Central memory CD8-positive, alpha-beta T cell (primary cell): ENCODE data around the gene PIBF1.
"Not testable (repeated sequence)": the region's sequence is repeated elsewhere in the genome, so short reads cannot be mapped to it uniquely, and the experiment has no call there.

Experiments used
- ATAC-seq: fragments of 150-1000 bp; cut with Tn5 transposase; replicated peaks from 2 replicates; pipeline ENCODE4 v1.10.0; 2022; ENCODE audit warnings: mild to moderate bottlenecking, moderate FRiP score, moderate number of reproducible peaks; ENCODE audit not compliant: poor library complexity, severe bottlenecking; ENCODE audit errors: extremely low read depth
- DNase-seq, 2 donors: peaks; one replicate each; pipeline ENCODE4 v3.0.0; 2021; ENCODE audit warnings: low spot score in 2 of 2
- H3K27ac Mint-ChIP-seq: one replicate; pipeline ENCODE4 v1.8.0; 2022; ENCODE audit warnings: low read depth, mild to moderate bottlenecking, moderate library complexity, mixed read lengths
- H3K27me3 Mint-ChIP-seq: one replicate; pipeline ENCODE4 v1.8.0; 2022; ENCODE audit warnings: mixed read lengths
- H3K36me3 Mint-ChIP-seq: one replicate; pipeline ENCODE4 v1.8.0; 2022; ENCODE audit warnings: mild to moderate bottlenecking, moderate library complexity, mixed read lengths; ENCODE audit not compliant: insufficient read depth
- H3K4me1 Mint-ChIP-seq: one replicate; pipeline ENCODE4 v1.8.0; 2022; ENCODE audit warnings: mixed read lengths
- H3K4me3 Mint-ChIP-seq: one replicate; pipeline ENCODE4 v1.8.0; 2022; ENCODE audit warnings: mild to moderate bottlenecking, moderate library complexity, mixed read lengths
- H3K9me3 Mint-ChIP-seq: one replicate; pipeline ENCODE4 v1.8.0; 2022; ENCODE audit warnings: mixed read lengths

Gene PIBF1

DNA sequence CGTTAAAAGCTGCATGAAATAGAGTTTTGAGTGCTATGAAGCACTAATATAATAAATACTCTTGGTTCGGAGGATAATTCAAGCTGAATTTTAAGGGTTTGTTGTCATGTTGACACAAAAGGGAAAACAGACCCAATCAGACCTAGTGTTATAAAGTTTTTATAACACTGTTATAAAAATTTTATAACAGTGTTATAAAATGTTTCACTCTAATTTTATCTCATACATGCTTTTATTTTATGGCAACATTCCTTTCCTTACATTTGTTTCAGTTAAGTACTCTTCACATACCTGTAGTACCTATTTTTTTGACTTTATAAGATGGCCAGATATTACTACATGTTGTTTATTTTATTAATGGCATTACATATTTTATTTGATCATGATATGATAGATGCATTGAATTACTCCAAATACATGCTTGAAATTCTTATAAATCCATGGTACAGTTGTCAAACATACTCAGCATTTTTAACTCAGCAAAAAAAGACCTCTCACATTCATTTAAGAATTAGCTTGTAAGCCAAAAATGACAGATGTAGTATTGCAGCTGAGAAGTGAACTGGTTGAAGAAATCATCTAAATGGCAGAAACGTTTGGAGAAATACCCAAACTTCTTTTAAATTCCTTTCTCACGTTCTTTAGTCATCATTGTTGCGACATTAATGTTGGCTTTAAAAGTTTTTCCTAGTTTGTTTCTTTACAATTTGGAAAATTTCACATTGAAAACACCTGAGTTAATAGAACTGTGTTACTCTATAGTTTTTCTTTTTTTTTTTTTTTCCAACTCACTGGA is 104.5 kb downstream of the PIBF1 start:
- H3K36me3 Mint-ChIP-seq: no peaks in the 10 kb centered on the region
- no peak for ATAC-seq

DNA sequence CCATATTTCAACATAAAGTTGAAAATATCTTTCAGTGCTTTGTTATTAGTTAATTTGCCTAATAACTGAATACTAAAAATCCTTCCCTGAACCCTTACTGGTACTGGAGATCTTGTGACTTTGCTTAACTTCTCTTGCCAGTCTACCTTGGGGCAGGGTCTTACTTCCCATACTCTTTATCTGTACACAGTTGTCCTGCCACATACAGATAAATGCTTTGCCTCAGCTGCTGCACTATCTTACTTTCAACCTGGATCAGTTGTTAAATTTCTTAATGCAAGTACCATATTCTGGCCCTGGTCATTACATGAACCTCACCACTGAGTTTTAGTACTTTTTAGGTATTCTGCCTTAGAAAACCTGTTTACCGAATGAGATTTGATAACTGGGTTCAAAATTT is 107.6 kb downstream of the PIBF1 start:
- peaks cover 6% of the 10 kb centered on the region for H3K36me3 Mint-ChIP-seq
- H3K27ac Mint-ChIP-seq: no peak overlapping the region
- no peaks in the 10 kb centered on the region for H3K9me3 Mint-ChIP-seq
- no peaks in the 10 kb centered on the region for H3K27me3 Mint-ChIP-seq
- H3K4me3 Mint-ChIP-seq: no peak overlapping the region
- DNase-seq (no peak), ATAC-seq (no peak)
- no peaks in the 10 kb centered on the region for H3K4me1 Mint-ChIP-seq

More for the DNA sequence above, 104.5 kb downstream of the PIBF1 start:
- Mint-ChIP-seq H3K27me3 (no peaks in the 10 kb centered on the region), H3K9me3 (no peaks in the 10 kb centered on the region), H3K27ac (no peak overlapping the region), H3K4me1 (no peaks in the 10 kb centered on the region), H3K4me3 (no peak overlapping the region)
- DNase-seq: no peak

DNA sequence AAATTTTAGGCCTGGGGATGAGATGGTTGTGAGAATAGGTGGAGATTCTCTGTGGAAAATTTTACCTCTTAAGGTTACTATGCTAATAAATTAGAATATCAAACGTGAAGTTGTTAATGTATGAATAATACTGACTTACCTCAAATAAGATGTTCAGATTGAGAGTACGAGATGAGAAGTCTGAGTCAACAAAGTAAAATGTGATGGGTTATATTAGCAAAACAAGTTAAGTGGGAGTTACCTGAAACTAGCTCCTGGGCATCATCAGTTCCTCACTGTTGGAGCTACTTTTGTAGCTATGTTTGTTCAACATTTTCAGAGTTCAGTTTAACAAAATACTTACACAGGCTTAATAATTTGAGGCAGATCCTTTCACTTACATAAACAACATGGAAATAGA is 108.6 kb downstream of the PIBF1 start:
- DNase-seq (no peak), ATAC-seq (no peak)
- Mint-ChIP-seq H3K4me3 (no peak overlapping the region), H3K4me1 (no peaks in the 10 kb centered on the region), H3K36me3 (peaks cover 8% of the 10 kb centered on the region), H3K27me3 (no peaks in the 10 kb centered on the region), H3K27ac (no peak overlapping the region), H3K9me3 (no peaks in the 10 kb centered on the region)

DNA sequence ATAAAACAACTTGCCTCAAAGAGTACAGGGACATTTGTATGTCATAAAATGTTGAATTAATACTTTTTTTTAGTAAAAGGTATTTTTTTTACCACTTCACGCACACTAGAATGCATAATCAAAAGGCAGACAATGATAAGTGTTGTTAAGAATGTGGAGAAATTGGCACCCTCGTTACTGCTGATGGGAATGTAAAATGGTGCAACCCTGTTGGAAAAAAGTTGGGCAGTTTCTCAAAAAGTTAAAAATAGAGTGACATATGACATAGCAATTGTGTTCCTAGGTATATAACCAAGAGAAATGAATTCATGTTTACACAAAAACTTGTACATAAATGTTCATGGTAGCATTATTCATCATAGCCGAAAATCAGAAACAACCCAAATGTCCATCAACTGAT is 109.5 kb downstream of the PIBF1 start:
- Mint-ChIP-seq H3K27ac (no peak overlapping the region), H3K4me1 (no peaks in the 10 kb centered on the region), H3K36me3 (peaks cover 10% of the 10 kb centered on the region), H3K4me3 (no peak overlapping the region), H3K9me3 (no peaks in the 10 kb centered on the region), H3K27me3 (no peaks in the 10 kb centered on the region)
- DNase-seq (no peak), ATAC-seq (no peak)

DNA sequence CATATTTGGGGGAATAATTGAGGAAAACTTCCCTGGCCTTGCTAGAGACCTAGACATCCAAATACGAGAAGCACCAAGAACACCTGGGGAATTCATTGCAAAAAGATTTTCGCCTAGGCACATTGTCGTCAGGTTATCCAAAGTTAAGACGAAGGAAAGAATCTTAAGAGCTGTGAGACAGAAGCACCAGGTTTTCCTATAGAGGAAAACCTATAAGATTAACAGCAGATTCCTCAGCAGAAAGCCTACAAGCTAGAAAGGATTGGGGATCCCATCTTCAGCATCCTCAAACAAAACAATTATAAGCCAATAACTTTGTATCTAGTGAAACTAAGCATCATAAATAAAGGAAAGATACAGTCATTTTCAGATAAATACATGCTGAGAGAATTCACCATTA is 114.9 kb downstream of the PIBF1 start:
- peaks cover 5% of the 10 kb centered on the region for H3K9me3 Mint-ChIP-seq
- H3K4me3 Mint-ChIP-seq: no peak overlapping the region
- DNase-seq (no peak), ATAC-seq (no peak)
- H3K4me1 Mint-ChIP-seq: no peaks in the 10 kb centered on the region
- no peak overlapping the region for H3K27ac Mint-ChIP-seq
- H3K27me3 Mint-ChIP-seq: no peaks in the 10 kb centered on the region
- H3K36me3 Mint-ChIP-seq: peaks cover 13% of the 10 kb centered on the region

DNA sequence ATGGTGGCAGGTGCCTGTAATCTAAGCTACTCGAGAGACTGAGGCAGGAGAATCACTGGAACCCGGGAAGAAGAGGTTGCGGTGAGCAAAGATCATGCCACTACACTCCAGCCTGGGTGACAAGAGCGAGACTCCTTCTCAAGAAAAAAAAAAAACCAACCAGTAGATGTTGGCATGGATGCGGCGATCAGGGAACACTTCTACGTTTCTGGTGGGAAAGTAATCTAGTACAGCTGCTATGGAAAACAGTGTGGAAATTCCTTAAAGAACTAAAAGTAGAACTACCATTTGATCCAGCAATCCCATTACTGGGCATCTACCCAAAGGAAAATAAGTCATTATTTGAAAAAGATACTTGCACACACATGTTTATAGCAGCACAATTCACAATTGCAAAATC is 119.6 kb downstream of the PIBF1 start:
- H3K4me3 Mint-ChIP-seq, H3K36me3 Mint-ChIP-seq, DNase-seq, H3K27ac Mint-ChIP-seq, H3K27me3 Mint-ChIP-seq, ATAC-seq, H3K9me3 Mint-ChIP-seq, H3K4me1 Mint-ChIP-seq: not testable (repeated sequence)

DNA sequence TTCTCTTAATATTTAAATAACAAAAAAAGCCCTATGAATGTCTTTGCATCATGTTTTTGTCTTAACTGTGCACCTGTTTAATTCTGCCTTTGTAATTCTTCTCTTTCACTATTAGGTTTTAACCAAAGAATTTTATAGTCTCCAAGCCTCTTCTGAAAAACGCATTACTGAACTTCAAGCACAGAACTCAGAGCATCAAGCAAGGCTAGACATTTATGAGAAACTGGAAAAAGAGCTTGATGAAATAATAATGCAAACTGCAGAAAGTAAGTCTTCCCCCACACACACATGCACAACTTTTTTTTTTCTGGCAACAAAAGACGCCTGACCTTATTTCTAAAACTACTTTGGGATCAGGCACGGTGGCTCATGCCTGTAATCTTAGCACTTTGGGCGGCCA is 126.5 kb downstream of the PIBF1 start:
- H3K9me3 Mint-ChIP-seq: no peaks in the 10 kb centered on the region

DNA sequence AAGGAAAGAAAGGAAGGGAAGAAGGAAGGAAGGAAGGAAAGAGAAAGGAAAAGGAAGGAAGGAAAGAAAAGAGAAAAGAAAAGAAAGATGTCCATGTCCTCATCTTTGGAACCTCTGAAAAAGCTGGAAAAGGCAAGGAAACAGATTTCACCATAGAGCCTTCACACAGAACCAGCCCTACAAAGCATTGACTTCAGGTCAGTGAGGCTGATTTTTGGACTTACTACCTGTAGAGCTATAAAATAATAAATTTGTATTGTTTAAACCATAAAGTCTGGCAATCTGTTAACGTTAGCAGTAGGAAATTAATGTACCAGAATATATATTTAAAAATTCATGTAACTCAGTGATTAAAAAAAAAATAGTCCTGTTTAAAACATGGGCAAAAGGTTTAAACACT is 130.0 kb downstream of the PIBF1 start:
- peaks cover 19% of the 10 kb centered on the region for H3K36me3 Mint-ChIP-seq
- H3K27ac Mint-ChIP-seq: no peak overlapping the region
- no peak for DNase-seq
- no peak overlapping the region for H3K4me3 Mint-ChIP-seq
- no peak for ATAC-seq
- H3K9me3 Mint-ChIP-seq: no peaks in the 10 kb centered on the region
- H3K4me1 Mint-ChIP-seq: no peaks in the 10 kb centered on the region
- no peaks in the 10 kb centered on the region for H3K27me3 Mint-ChIP-seq

More for the DNA sequence above, 126.5 kb downstream of the PIBF1 start:
- Mint-ChIP-seq H3K27ac (no peak overlapping the region), H3K4me3 (no peak overlapping the region), H3K4me1 (no peaks in the 10 kb centered on the region), H3K36me3 (peaks cover 21% of the 10 kb centered on the region), H3K27me3 (no peaks in the 10 kb centered on the region)
- ATAC-seq (no peak), DNase-seq (no peak)

DNA sequence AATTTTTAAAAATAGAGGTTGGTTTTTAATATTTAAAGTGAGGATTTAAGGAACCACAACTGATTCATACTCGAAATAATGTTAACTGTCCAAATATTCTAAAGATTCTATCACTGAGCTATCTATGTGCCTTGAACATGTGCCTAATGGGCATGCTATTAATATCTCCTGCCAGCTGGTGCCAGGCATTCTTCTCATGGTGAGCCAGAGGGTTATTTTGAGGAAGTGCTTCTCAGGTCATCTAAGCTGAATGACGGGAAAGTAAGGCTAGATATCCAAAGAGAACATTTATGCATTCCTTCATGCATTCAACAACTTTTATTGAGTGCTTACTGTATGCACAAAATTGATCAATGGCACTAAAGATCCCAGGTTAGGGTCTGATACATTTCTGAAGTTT is 138.2 kb downstream of the PIBF1 start:
- no peak for ATAC-seq
- H3K36me3 Mint-ChIP-seq: peaks cover 20% of the 10 kb centered on the region

DNA sequence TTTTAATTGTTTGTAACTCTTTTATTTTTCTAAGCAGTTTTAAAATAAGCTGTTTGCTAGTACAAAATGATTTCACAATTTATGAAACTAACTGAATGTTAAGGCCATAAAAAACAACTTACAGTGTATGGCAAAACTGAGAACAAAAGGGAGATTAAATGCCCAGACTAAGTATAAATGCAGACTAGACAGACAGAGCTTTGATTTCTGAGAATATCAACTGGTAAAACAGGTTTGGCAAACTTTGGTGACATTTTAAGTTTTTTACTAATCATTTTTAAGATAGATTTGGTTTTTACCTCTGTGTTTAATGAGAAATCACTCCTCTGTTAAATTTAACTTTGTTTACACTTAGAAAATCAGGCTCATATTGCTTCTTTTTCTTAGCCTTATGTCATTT is 149.4 kb downstream of the PIBF1 start:
- H3K27me3 Mint-ChIP-seq: no peaks in the 10 kb centered on the region
- H3K4me3 Mint-ChIP-seq: no peak overlapping the region
- peaks cover 8% of the 10 kb centered on the region for H3K36me3 Mint-ChIP-seq
- no peaks in the 10 kb centered on the region for H3K4me1 Mint-ChIP-seq
- no peak for ATAC-seq
- H3K9me3 Mint-ChIP-seq: no peaks in the 10 kb centered on the region
- no peak overlapping the region for H3K27ac Mint-ChIP-seq
- no peak for DNase-seq

More for the DNA sequence above, 138.2 kb downstream of the PIBF1 start:
- DNase-seq: no peak
- no peak overlapping the region for H3K4me3 Mint-ChIP-seq
- no peaks in the 10 kb centered on the region for H3K27me3 Mint-ChIP-seq
- no peak overlapping the region for H3K27ac Mint-ChIP-seq
- H3K4me1 Mint-ChIP-seq: peaks cover 6% of the 10 kb centered on the region
- H3K9me3 Mint-ChIP-seq: no peaks in the 10 kb centered on the region

DNA sequence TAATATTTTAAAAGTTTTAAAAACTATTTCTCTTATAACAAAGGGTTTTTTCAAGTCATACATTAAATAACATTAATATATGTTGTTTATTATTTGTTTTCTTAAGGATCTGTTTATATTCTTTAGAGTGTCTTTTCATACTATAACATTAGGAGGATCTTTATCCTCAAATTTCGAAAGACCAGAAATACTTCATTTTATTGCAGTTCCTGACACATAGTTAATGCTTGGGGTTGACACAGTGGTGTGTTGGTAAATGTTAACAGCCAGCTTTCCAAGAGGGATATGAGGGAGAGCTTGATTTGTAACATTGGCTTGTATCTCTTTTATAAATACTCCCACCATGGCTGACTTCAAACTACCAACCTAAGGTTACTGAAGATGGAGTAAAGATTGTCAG is 150.3 kb downstream of the PIBF1 start:
- H3K27ac Mint-ChIP-seq: no peak overlapping the region
- no peaks in the 10 kb centered on the region for H3K9me3 Mint-ChIP-seq
- H3K36me3 Mint-ChIP-seq: peaks cover 8% of the 10 kb centered on the region
- H3K27me3 Mint-ChIP-seq: no peaks in the 10 kb centered on the region
- ATAC-seq: no peak
- no peaks in the 10 kb centered on the region for H3K4me1 Mint-ChIP-seq
- DNase-seq: no peak
- no peak overlapping the region for H3K4me3 Mint-ChIP-seq

DNA sequence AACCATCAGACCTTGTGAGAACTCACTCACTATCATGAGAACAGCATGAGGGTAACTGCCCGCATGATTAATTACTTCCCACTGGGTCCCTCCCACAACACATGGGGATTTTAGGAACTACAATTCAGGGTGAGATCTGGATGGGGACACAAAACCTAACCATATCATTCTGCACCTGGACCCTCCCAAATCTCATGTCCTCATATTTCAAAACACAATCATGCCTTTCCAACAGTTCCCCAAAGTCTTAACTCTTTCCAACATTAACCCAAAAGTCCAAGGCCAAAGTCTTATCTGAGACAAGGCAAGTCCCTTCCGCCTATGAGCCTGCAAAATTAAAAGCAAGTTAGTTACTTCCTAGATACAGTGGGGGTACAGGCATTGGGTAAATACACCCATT is 164.3 kb downstream of the PIBF1 start:
- not testable (repeated sequence) for H3K27me3 Mint-ChIP-seq, H3K9me3 Mint-ChIP-seq, H3K36me3 Mint-ChIP-seq, ATAC-seq, H3K4me1 Mint-ChIP-seq, H3K27ac Mint-ChIP-seq, H3K4me3 Mint-ChIP-seq, DNase-seq

DNA sequence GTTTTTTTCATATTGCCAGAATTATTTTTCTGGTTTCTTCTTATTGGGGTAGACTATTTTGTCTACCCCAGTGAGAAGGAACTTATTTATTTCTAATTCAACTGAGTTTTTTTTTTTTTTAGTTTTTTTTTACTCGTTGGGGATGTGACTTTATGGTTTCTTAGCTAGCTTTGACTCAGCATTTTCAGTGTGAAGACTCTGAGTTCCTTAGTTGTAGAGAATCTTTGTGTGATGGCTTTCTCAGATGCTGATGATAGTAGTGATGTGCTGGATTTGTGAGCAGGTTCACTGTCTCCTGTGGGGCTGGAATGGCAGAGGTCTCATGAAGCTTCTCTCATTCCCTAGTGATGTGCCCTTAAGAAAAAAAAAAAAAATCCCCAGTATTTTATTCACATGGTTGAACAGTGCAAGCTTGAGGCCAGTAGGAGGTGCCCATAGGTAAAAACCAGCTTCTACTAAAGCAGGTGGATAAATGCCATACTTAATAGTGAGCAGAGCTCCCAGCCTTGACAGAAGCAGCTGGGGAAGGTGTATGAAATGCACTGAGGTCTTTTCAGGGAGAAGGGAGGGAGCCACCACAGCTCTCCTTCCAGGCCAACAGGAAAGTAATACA is 170.7 kb downstream of the PIBF1 start:
- ATAC-seq (no peak), DNase-seq (no peak)
- H3K36me3 Mint-ChIP-seq: peaks cover 7% of the 10 kb centered on the region
- H3K4me1 Mint-ChIP-seq: no peaks in the 10 kb centered on the region
- H3K4me3 Mint-ChIP-seq: no peak overlapping the region
- H3K9me3 Mint-ChIP-seq: peaks cover 5% of the 10 kb centered on the region
- no peak overlapping the region for H3K27ac Mint-ChIP-seq
- H3K27me3 Mint-ChIP-seq: no peaks in the 10 kb centered on the region
